HepG2 (cell line): Measurements from ENCODE around the gene DEFB131B. TPM values are rescaled to one million over a fixed set of nuclear protein-coding genes. Genes with fewer than 3 reads are reported as not detected.

Experiments
- ATM ChIP-seq: fragments of 450-650 bp; IDR thresholded peaks from 2 replicates; pipeline ENCODE4 v1.7.1; 2017; ENCODE audit warnings: mild to moderate bottlenecking, borderline replicate concordance
- ATRX ChIP-seq: sonication (generic); formaldehyde crosslinking; IDR thresholded peaks from 2 replicates; pipeline ENCODE4 v1.4.0; 2020; ENCODE audit warnings: missing genetic modification reagents, borderline replicate concordance
- CREBL2 ChIP-seq: sonication (generic); formaldehyde crosslinking; IDR thresholded peaks from 2 replicates; pipeline ENCODE4 v1.8.1; 2023; ENCODE audit warnings: missing genetic modification reagents, mild to moderate bottlenecking, borderline replicate concordance
- ESRRA ChIP-seq: sonication (generic); formaldehyde crosslinking; IDR thresholded peaks from 2 replicates; pipeline ENCODE4 v1.5.1; 2020; ENCODE audit warnings: mild to moderate bottlenecking, low read depth, missing genetic modification reagents
- GTF3A ChIP-seq: sonication (generic); formaldehyde crosslinking; conservative IDR thresholded peaks from 2 replicates; pipeline ENCODE4 v1.4.0; 2020; ENCODE audit warnings: mild to moderate bottlenecking, missing genetic modification reagents
- IRF1 ChIP-seq: sonication (generic); formaldehyde crosslinking; IDR thresholded peaks from 2 replicates; pipeline ENCODE4 v1.4.0; 2020; ENCODE audit warnings: low read depth, mild to moderate bottlenecking, missing genetic modification reagents
- JDP2 ChIP-seq: sonication (generic); formaldehyde crosslinking; IDR thresholded peaks from 2 replicates; pipeline ENCODE4 v1.8.1; 2022; ENCODE audit warnings: missing genetic modification reagents, borderline replicate concordance
- LCORL ChIP-seq, 2 experiments: fragments of 450-650 bp in 1 of 2; sonication (generic) in 1 of 2; formaldehyde crosslinking in 1 of 2; IDR thresholded peaks; 2 replicates each; pipeline versions ENCODE4 v1.5.0 to v1.6.1; 2017 to 2020; ENCODE audit warnings: antibody characterized with exemption in 1 of 2, missing genetic modification reagents in 1 of 2
- MXI1 ChIP-seq: IDR thresholded peaks from 3 replicates; pipeline ENCODE4 v1.6.1; 2012; ENCODE audit warnings: low read depth, low read length, inconsistent platforms, borderline replicate concordance
- NFRKB ChIP-seq: fragments of 450-650 bp; IDR thresholded peaks from 2 replicates; pipeline ENCODE4 v1.6.1; 2017
- PRPF4 ChIP-seq: fragments of 200-400 bp; formaldehyde crosslinking; IDR thresholded peaks from 2 replicates; pipeline ENCODE4 v1.6.1; 2016; ENCODE audit warnings: low read length, low read depth; ENCODE audit not compliant: poor library complexity, severe bottlenecking
- SALL1 ChIP-seq: sonication (generic); formaldehyde crosslinking; IDR thresholded peaks from 2 replicates; pipeline ENCODE4 v1.8.0; 2022; ENCODE audit warnings: mild to moderate bottlenecking, missing genetic modification reagents
- SMAD1 ChIP-seq: sonication (generic); formaldehyde crosslinking; IDR thresholded peaks from 2 replicates; pipeline ENCODE4 v1.4.0; 2020; ENCODE audit warnings: missing genetic modification reagents, low read depth, mild to moderate bottlenecking, borderline replicate concordance
- TBX2 ChIP-seq: sonication (generic); formaldehyde crosslinking; IDR thresholded peaks from 2 replicates; pipeline ENCODE4 v1.5.0; 2020; ENCODE audit warnings: missing genetic modification reagents, mild to moderate bottlenecking, borderline replicate concordance
- ZNF17 ChIP-seq: sonication (generic); formaldehyde crosslinking; IDR thresholded peaks from 2 replicates; pipeline ENCODE4 v1.5.0; 2020; ENCODE audit warnings: mild to moderate bottlenecking, missing genetic modification reagents
- ZNF264 ChIP-seq: sonication (generic); formaldehyde crosslinking; IDR thresholded peaks from 2 replicates; pipeline ENCODE4 v1.4.0; 2020; ENCODE audit warnings: missing genetic modification reagents
- ZNF431 ChIP-seq: sonication (generic); formaldehyde crosslinking; IDR thresholded peaks from 2 replicates; pipeline ENCODE4 v1.9.0; 2022; ENCODE audit warnings: missing genetic modification reagents, low read depth, mild to moderate bottlenecking, borderline replicate concordance
- ZNF556 ChIP-seq: sonication (generic); formaldehyde crosslinking; IDR thresholded peaks from 2 replicates; pipeline ENCODE4 v1.4.0; 2020; ENCODE audit warnings: mild to moderate bottlenecking, missing genetic modification reagents, borderline replicate concordance
- ZNF607 ChIP-seq: sonication (generic); formaldehyde crosslinking; IDR thresholded peaks from 2 replicates; pipeline ENCODE4 v1.5.1; 2020; ENCODE audit warnings: missing genetic modification reagents, mild to moderate bottlenecking, borderline replicate concordance
- ZNF687 ChIP-seq: sonication (generic); formaldehyde crosslinking; IDR thresholded peaks from 2 replicates; pipeline ENCODE4 v1.5.1; 2020; ENCODE audit warnings: mild to moderate bottlenecking, missing genetic modification reagents, moderate library complexity
- ZNF704 ChIP-seq: sonication (generic); formaldehyde crosslinking; IDR thresholded peaks from 2 replicates; pipeline ENCODE4 v1.8.1; 2023; ENCODE audit warnings: mild to moderate bottlenecking, inconsistent platforms, moderate library complexity, missing genetic modification reagents, borderline replicate concordance
- ZNF766 ChIP-seq: sonication (generic); formaldehyde crosslinking; IDR thresholded peaks from 2 replicates; pipeline ENCODE4 v1.5.0; 2020; ENCODE audit warnings: missing genetic modification reagents, borderline replicate concordance
- polyA plus RNA-seq, 8 experiments: library from polyadenylated mRNA; depleted of rRNA in 3 of 8; stranded (reverse) in 7 of 8; unstranded in 1 of 8; fragments of >200 nt; fragmentation: Illumina TruSeq in 4 of 8; extraction: Trizol in 4 of 8; gene quantifications; 2 replicates each; pipeline versions ENCODE4 v1.2.1 to v1.2.3, GENCODE V29; 2011 to 2016; ENCODE audit warnings: low read depth in 4 of 8, missing spikeins in 1 of 8, mixed read lengths in 1 of 8; ENCODE audit not compliant: insufficient read depth in 1 of 8
- total RNA-seq, 5 experiments: library from RNA; depleted of rRNA; stranded (reverse); fragments of >200 nt; fragmentation: Illumina TruSeq; extraction: Trizol; gene quantifications; 2 replicates each; pipeline ENCODE4 v1.2.3, GENCODE V29; 2016; ENCODE audit warnings: low read depth in 1 of 5

DEFB131B gene
- total and polyA plus RNA-seq, 2 of the 13 experiments (the other 11 are each of a cell fraction or from before 2014, with no cell fraction given) = not detected

GRCh38 chr11:71927820-71928736 lies 49.8 kb downstream of the DEFB131B start, which contains the start of gene XNDC1N (continued):
- TF ChIP-seq ZNF704 (CRISPR knock-in tag) = peak; percentile 63; the same call in 1 of the 2 replicates
- no peak for TF ChIP-seq JDP2 (CRISPR knock-in tag)
- 0 out of 2 replicates have a peak, but pooled peaks have one; percentile 5 for TF ChIP-seq ZNF556
- no peak for TF ChIP-seq ZNF17 (CRISPR knock-in tag)
- TF ChIP-seq ZNF264 (CRISPR knock-in tag) = no peak; the same call in 1 of the 2 replicates
- TF ChIP-seq ZNF431 = no peak
- TF ChIP-seq GTF3A (CRISPR knock-in tag) = no peak
- no peak for TF ChIP-seq NFRKB
- TF ChIP-seq MXI1 = no peak; the same call in 2 of the 3 replicates
- no peak for TF ChIP-seq ATM
- 0 out of 2 replicates have a peak, but pooled peaks have one; percentile 35 for TF ChIP-seq ESRRA (CRISPR knock-in tag)
- TF ChIP-seq PRPF4 = no peak
- no peak for TF ChIP-seq ATRX
- TF ChIP-seq ZNF607 = no peak
- TF ChIP-seq TBX2 (CRISPR knock-in tag) = peak; percentile 65
- TF ChIP-seq CREBL2 = no peak; the same call in 1 of the 2 replicates
- no peak for TF ChIP-seq SMAD1
- peak; percentile 10; the same call in 1 of the 2 replicates for TF ChIP-seq SALL1
- TF ChIP-seq LCORL (IDR thresholded peaks at IDR 0.05) = no peak
- TF ChIP-seq LCORL (CRISPR knock-in tag; IDR thresholded peaks at IDR 0.05) = peak; percentile 30; the same call in 1 of the 2 replicates
- no peak for TF ChIP-seq IRF1
- peak; percentile 91 for TF ChIP-seq ZNF687 (CRISPR knock-in tag)
- TF ChIP-seq ZNF766 (CRISPR knock-in tag) = peak; percentile 49; the same call in 1 of the 2 replicates
